Neural progenitor cell (in vitro differentiated cells): ENCODE measurements around the gene EEIG1. TPM values are rescaled to one million over a fixed set of nuclear protein-coding genes. Genes with fewer than 3 reads are reported as not detected.

Source experiments
- DNase-seq: peaks from one replicate; pipeline ENCODE4 v3.0.0-alpha.2; 2016; ENCODE audit warnings: low spot score
- H2AFZ ChIP-seq: fragments of 200-600 bp; sonication (generic); replicated peaks from 2 replicates; pipeline ENCODE4 v1.6.1; 2016; ENCODE audit warnings: antibody characterized with exemption
- H3F3A ChIP-seq: fragments of 200-600 bp; sonication (generic); 2 replicates; pipeline ENCODE4 v1.6.1; 2016; ENCODE audit warnings: antibody characterized with exemption, low read depth
- H3K27ac ChIP-seq: fragments of 200-600 bp; sonication (generic); 2 replicates; pipeline ENCODE4 v1.5.1; 2016; ENCODE audit warnings: mild to moderate bottlenecking
- H3K27me3 ChIP-seq: fragments of 200-600 bp; sonication (generic); 2 replicates; pipeline ENCODE4 v1.6.1; 2016; ENCODE audit warnings: mild to moderate bottlenecking, moderate library complexity
- H3K36me3 ChIP-seq: fragments of 200-600 bp; sonication (generic); 2 replicates; pipeline ENCODE4 v1.5.1; 2016
- H3K4me1 ChIP-seq: fragments of 200-600 bp; sonication (generic); 2 replicates; pipeline ENCODE4 v1.6.1; 2016; ENCODE audit warnings: mixed run types
- H3K4me2 ChIP-seq: fragments of 200-600 bp; sonication (generic); 2 replicates; pipeline ENCODE4 v1.6.1; 2016
- H3K4me3 ChIP-seq: fragments of 200-600 bp; sonication (generic); 2 replicates; pipeline ENCODE4 v1.5.1; 2016
- H3K79me2 ChIP-seq: fragments of 200-600 bp; sonication (generic); 2 replicates; pipeline ENCODE4 v1.6.1; 2016; ENCODE audit warnings: low read depth
- H3K9ac ChIP-seq: fragments of 200-600 bp; sonication (generic); 2 replicates; pipeline ENCODE4 v1.6.1; 2016
- H3K9me3 ChIP-seq: fragments of 200-600 bp; sonication (generic); 2 replicates; pipeline ENCODE4 v1.5.1; 2016; ENCODE audit warnings: low read depth
- H4K20me1 ChIP-seq: fragments of 200-600 bp; sonication (generic); 2 replicates; pipeline ENCODE4 v1.6.1; 2016; ENCODE audit warnings: low read depth
- H3K27ac Mint-ChIP-seq: 3 replicates; pipeline ENCODE4 v1.8.0; 2021; ENCODE audit warnings: mixed read lengths
- H3K27me3 Mint-ChIP-seq: 2 replicates; pipeline ENCODE4 v1.8.0; 2022; ENCODE audit warnings: low read depth, mild to moderate bottlenecking, inconsistent platforms, moderate library complexity, mixed read lengths; ENCODE audit not compliant: insufficient read depth
- H3K36me3 Mint-ChIP-seq: 3 replicates; pipeline ENCODE4 v1.8.0; 2021; ENCODE audit warnings: mixed read lengths
- H3K4me1 Mint-ChIP-seq: 3 replicates; pipeline ENCODE4 v1.8.0; 2021; ENCODE audit warnings: mixed read lengths
- H3K4me3 Mint-ChIP-seq: 3 replicates; pipeline ENCODE4 v1.8.0; 2021; ENCODE audit warnings: mild to moderate bottlenecking, moderate library complexity, mixed read lengths
- H3K9me3 Mint-ChIP-seq: 3 replicates; pipeline ENCODE4 v1.8.0; 2020; ENCODE audit warnings: mixed read lengths
- CTCF ChIP-seq: fragments of 200-600 bp; sonication (generic); IDR thresholded peaks from 2 replicates; pipeline ENCODE4 v1.5.1; 2017; ENCODE audit warnings: antibody characterized with exemption, mild to moderate bottlenecking
- EZH2 ChIP-seq: fragments of 200-600 bp; sonication (generic); IDR thresholded peaks from 2 replicates; pipeline ENCODE4 v1.6.1; 2017; ENCODE audit warnings: antibody characterized with exemption, mild to moderate bottlenecking, moderate library complexity
- EZH2phosphoT487 ChIP-seq: fragments of 200-600 bp; sonication (generic); IDR thresholded peaks from 2 replicates; pipeline ENCODE4 v1.6.1; 2017; ENCODE audit warnings: antibody characterized with exemption
- total RNA-seq: library from RNA; depleted of rRNA; stranded (reverse); fragments of >200 nt; gene quantifications from 2 replicates; pipeline ENCODE4 v1.2.3, GENCODE V29; 2015; ENCODE audit warnings: low replicate concordance

Gene EEIG1
- total RNA-seq, 1 donor from 2014 or later = 8.8 TPM

GRCh38 chr9:127959398-127959797 lies 21.4 kb downstream of the EEIG1 start:
- no peak overlapping the region for H3K9ac ChIP-seq
- no peak overlapping the region for H3K27ac Mint-ChIP-seq

GRCh38 chr9:127958728-127959127 lies 22.1 kb downstream of the EEIG1 start:
- Mint-ChIP-seq H3K9me3 (peaks cover 5% of the 10 kb centered on the region), H3K27me3 (peaks cover 2% of the 10 kb centered on the region), H3K4me3 (no peak overlapping the region), H3K36me3 (peaks cover 9% of the 10 kb centered on the region), H3K4me1 (peaks cover 23% of the 10 kb centered on the region), H3K27ac (no peak overlapping the region)
- Histone ChIP-seq H3K9ac (no peak overlapping the region), H3K27ac (no peak overlapping the region), H3K36me3 (no peaks in the 10 kb centered on the region), H3K27me3 (no peaks in the 10 kb centered on the region), H3K9me3 (no peaks in the 10 kb centered on the region), H3K4me2 (no peak overlapping the region), H3K4me1 (peaks cover 12% of the 10 kb centered on the region), H4K20me1 (peaks cover 99% of the 10 kb centered on the region), H2AFZ (no peak overlapping the region), H3F3A (peaks cover 16% of the 10 kb centered on the region), H3K79me2 (peaks cover 100% of the 10 kb centered on the region), H3K4me3 (no peak overlapping the region)
- TF ChIP-seq EZH2phosphoT487 = no peak
- no peak for TF ChIP-seq CTCF
- TF ChIP-seq EZH2 = no peak
- no peak for DNase-seq

More at GRCh38 chr9:127959398-127959797, 21.4 kb downstream of the EEIG1 start:
- Mint-ChIP-seq H3K4me1 (peaks cover 24% of the 10 kb centered on the region), H3K9me3 (peaks cover 5% of the 10 kb centered on the region), H3K27me3 (peaks cover 2% of the 10 kb centered on the region), H3K4me3 (no peak overlapping the region), H3K36me3 (peaks cover 9% of the 10 kb centered on the region)
- Histone ChIP-seq H2AFZ (no peak overlapping the region), H4K20me1 (peaks cover 99% of the 10 kb centered on the region), H3K27me3 (no peaks in the 10 kb centered on the region), H3K9me3 (no peaks in the 10 kb centered on the region), H3K4me3 (no peak overlapping the region), H3K36me3 (no peaks in the 10 kb centered on the region), H3K4me2 (no peak overlapping the region), H3K4me1 (peaks cover 12% of the 10 kb centered on the region), H3F3A (peaks cover 16% of the 10 kb centered on the region), H3K27ac (no peak overlapping the region), H3K79me2 (peaks cover 100% of the 10 kb centered on the region)
- TF ChIP-seq CTCF (no peak), EZH2phosphoT487 (no peak), EZH2 (no peak)
- DNase-seq = no peak

GRCh38 chr9:127955294-127956015 lies 25.3 kb downstream of the EEIG1 start:
- Mint-ChIP-seq H3K27me3 (peaks cover 2% of the 10 kb centered on the region), H3K9me3 (peaks cover 5% of the 10 kb centered on the region), H3K4me3 (no peak overlapping the region), H3K27ac (no peak overlapping the region), H3K36me3 (peaks cover 10% of the 10 kb centered on the region), H3K4me1 (peaks cover 24% of the 10 kb centered on the region)
- DNase-seq = peak; percentile 51
- H3K36me3 ChIP-seq = no peaks in the 10 kb centered on the region
- no peaks in the 10 kb centered on the region for H3K9me3 ChIP-seq
- no peak overlapping the region for H3K4me2 ChIP-seq
- peaks cover 85% of the 10 kb centered on the region for H3K79me2 ChIP-seq
- peaks cover 15% of the 10 kb centered on the region for H3K4me1 ChIP-seq
- no peaks in the 10 kb centered on the region for H3K27me3 ChIP-seq
- peaks cover 97% of the 10 kb centered on the region for H4K20me1 ChIP-seq
- TF ChIP-seq EZH2phosphoT487 (no peak), EZH2 (no peak), CTCF (peak; percentile 47)
- no peak overlapping the region for H3K4me3 ChIP-seq
- H2AFZ ChIP-seq = no peak overlapping the region
- H3F3A ChIP-seq = peaks cover 6% of the 10 kb centered on the region
- no peak overlapping the region for H3K9ac ChIP-seq
- H3K27ac ChIP-seq = no peak overlapping the region
